Stimulated activated CD8-positive, alpha-beta memory T cell treated with anti-CD3 and anti-CD28 coated beads, Interleukin-2, amount 100 ng/mL, for 1 hour (primary cell): ENCODE results near the gene KCNJ15.
A peak's percentile ranks its signal among the peaks of the same experiment; 100 is the strongest.

Source experiments
- DNase-seq, 2 donors: peaks; one replicate each; pipeline ENCODE4 v3.0.0-alpha.2; 2020; ENCODE audit warnings: low read depth in 2 of 2

The KCNJ15 gene

GRCh38 chr21:38354746-38355145, 98.0 kb downstream of the KCNJ15 start:
- no peak for DNase-seq

GRCh38 chr21:38355353-38355752, 98.6 kb downstream of the KCNJ15 start:
- no peak for DNase-seq

GRCh38 chr21:38355992-38356781, 99.4 kb downstream of the KCNJ15 start:
- peak; percentile 19 to 24 for DNase-seq
